ENCODE results near the gene CAMK2G. TPM values are rescaled to one million over a fixed set of nuclear protein-coding genes. Genes with fewer than 3 reads are reported as not detected.

Gene CAMK2G
- total RNA-seq, 2 experiments from 2014 or later: 15.8 to 16.2 TPM

DNA sequence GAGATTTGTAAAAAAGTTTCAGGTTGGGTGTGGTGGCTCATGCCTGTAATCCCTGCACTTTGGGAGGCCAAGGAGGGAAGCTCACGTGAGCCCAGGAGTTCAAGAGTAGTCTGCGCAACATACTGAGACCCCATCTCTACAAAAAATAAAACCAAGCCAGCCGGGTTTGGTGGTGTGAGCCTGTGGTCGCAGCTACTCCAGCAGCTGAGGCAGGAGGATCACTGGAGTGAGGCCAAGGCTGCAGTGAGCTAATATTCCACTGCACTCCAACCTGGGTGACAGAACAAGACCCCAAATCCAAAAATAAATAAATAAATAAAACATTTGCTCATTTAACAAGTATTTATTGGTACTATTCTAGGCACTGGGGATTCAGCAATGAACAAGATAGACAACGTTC is 94.1 kb downstream of the CAMK2G start:
- CTCF ChIA-PET: interaction anchor here (0.5 to 2.9 kb wide), 3 partner anchors 8 to 24 kb away, joined by 3 to 13 read pairs (median 4); a partner anchor contains a TSS
- POLR2A ChIA-PET: interaction anchor here (0.5 to 2.0 kb wide), 4 partner anchors 8 to 35 kb away, joined by 3 to 20 read pairs (median 4); a partner anchor contains a TSS

DNA sequence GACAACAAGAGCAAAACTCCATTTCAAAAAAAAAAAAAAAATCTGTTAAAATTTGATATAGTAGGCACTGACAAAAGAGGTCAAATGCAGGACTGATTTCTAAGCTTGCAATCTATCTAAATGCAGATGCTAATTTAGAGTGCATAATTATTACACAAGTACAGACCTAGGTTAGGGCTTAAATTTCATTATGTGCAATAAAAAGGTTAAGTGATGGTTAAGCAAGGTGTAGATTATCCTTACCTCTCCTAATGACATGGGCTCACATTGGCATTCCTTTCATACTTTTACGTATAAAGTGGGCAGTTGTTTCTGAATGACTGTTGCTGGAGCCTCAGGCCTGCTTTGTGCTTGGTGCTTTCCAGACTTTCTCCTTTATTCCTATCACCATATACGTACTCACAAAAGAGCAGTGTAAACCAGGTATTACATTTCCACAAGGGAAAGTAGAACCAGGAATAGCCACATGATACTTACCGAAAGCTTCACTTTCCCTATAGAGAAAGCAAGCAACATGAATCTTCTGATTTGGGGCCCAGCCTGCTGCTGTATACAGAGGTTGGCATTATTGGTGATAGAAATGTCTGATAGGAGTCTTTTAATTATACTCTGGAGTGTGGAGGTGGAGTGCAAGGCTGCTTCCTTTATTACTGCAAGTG is 94.7 kb downstream of the CAMK2G start:
- POLR2A ChIA-PET: interaction anchor here (0.6 to 1.3 kb wide), 3 partner anchors 12 to 35 kb away, joined by 3 to 8 read pairs (median 4); no protein-coding TSS in a partner anchor

DNA sequence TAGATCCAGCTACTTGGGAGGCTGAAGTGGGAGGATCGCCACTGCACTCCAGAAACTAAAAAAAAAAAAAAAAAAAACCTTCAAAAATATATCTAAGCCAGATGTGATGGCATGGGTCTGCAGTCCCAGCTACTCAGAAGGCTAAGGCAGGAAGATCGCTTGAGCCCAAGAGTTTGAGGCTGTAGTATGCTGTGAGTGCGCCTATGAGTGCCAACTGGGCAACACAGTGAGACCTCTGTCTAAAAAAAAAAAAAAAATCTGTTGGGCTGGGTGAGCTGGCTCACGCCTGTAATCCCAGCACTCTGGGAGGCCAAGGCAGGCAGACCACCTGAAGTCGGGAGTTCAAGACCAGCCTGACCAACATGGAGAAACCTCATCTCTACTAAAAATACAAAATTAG is 95.3 kb downstream of the CAMK2G start:
- POLR2A ChIA-PET: no interaction called here
- CTCF ChIA-PET: interaction anchor here (0.7 to 1.3 kb wide), 2 partner anchors 11 to 82 kb away, joined by 3 read pairs; no protein-coding TSS in a partner anchor

More for the DNA sequence above, 94.7 kb downstream of the CAMK2G start:
- CTCF ChIA-PET: interaction anchor here (1.7 kb wide), 1 partner anchor 13 kb away, joined by 4 read pairs; no protein-coding TSS in a partner anchor

DNA sequence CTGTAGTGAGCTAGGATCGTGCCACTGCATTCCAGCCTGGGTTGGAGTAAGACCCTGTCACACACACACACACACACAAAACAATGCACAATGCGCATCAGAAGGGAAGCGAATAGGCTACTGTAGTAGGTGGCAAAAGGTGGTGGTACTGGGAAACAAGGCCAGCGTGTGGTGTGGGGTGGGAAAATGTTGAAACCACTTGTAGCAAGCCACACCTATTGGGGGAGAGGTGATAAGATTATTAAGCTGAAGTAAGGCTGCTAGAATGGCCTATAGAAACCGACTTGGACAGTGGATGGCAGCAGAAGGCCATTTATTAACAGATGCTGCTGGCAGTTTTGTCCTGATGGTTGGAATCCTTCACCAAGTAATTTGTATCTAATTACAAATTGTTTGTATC is 99.7 kb downstream of the CAMK2G start:
- ChIA-PET CTCF (interaction anchor here (1.7 kb wide), 1 partner anchor 19 kb away, joined by 4 read pairs; no protein-coding TSS in a partner anchor), POLR2A (interaction anchor here (0.9 kb wide), 1 partner anchor 36 kb away, joined by 3 read pairs; no protein-coding TSS in a partner anchor)

DNA sequence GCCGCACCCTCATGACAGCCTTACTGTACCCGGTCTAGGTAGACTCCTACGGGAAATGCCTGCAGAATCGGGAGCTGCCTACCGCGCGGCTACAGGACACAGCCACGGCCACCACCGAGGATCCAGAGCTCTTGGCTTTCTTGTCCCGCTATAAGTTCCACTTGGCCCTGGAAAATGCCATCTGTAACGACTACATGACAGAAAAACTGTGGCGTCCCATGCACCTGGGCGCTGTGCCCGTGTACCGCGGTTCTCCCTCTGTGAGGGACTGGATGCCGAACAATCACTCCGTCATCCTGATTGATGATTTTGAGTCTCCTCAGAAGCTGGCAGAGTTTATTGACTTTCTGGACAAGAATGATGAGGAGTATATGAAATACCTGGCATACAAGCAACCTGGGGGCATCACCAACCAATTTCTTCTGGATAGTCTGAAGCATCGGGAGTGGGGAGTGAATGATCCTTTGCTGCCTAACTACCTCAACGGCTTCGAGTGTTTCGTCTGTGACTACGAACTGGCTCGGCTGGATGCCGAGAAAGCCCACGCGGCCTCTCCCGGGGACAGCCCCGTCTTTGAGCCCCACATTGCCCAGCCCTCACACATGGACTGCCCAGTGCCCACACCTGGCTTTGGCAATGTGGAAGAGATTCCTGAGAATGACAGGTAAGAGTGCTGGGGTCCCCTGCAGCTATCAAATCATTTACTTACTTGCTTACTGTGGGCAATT is 101.0 kb downstream of the CAMK2G start:
- POLR2A ChIA-PET: interaction anchor here (0.6 to 3.0 kb wide), 7 partner anchors 8 to 37 kb away, joined by 3 to 20 read pairs (median 7); partner anchors contain the start of genes CHCHD1, SEC24C and ZSWIM8

DNA sequence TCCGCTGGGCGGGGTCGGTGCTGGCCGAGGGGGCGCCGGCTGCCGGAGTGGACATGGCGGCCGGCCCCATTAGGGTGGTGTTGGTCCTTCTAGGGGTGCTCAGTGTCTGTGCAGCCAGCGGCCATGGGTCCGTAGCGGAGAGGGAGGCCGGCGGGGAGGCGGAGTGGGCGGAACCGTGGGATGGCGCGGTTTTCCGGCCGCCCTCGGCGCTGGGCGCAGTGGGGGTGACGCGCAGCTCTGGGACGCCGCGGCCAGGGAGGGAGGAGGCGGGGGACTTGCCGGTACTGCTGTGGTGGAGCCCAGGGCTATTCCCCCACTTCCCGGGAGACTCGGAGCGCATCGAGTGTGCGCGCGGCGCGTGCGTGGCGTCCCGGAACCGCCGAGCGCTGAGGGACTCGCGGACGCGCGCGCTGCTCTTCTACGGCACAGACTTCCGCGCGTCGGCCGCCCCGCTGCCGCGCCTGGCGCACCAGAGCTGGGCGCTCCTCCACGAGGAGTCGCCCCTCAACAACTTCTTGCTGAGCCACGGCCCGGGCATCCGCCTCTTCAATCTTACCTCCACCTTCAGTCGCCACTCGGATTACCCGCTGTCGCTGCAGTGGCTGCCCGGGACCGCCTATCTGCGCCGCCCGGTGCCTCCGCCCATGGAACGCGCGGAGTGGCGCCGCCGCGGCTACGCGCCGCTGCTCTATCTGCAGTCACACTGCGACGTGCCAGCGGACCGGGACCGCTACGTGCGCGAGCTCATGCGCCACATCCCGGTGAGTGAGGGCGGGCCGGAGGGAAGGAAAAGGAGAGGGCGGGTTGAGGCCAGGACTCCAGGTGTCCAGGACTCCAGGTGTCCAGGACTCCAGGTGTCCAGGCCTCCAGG is 101.8 kb downstream of the CAMK2G start:
- ChIA-PET CTCF (interaction anchor here (1.6 to 2.3 kb wide), 5 partner anchors 9 to 22 kb away, joined by 3 to 13 read pairs (median 4); partner anchors contain the start of genes CHCHD1 and ZSWIM8), POLR2A (interaction anchor here (0.8 to 3.0 kb wide), 10 partner anchors 9 to 42 kb away, joined by 3 to 20 read pairs (median 6); partner anchors contain the start of genes CHCHD1, SEC24C and ZSWIM8)

More for the DNA sequence above, 101.0 kb downstream of the CAMK2G start:
- CTCF ChIA-PET: interaction anchor here (1.6 to 2.3 kb wide), 5 partner anchors 8 to 21 kb away, joined by 3 to 13 read pairs (median 4); partner anchors contain the start of genes CHCHD1 and ZSWIM8

DNA sequence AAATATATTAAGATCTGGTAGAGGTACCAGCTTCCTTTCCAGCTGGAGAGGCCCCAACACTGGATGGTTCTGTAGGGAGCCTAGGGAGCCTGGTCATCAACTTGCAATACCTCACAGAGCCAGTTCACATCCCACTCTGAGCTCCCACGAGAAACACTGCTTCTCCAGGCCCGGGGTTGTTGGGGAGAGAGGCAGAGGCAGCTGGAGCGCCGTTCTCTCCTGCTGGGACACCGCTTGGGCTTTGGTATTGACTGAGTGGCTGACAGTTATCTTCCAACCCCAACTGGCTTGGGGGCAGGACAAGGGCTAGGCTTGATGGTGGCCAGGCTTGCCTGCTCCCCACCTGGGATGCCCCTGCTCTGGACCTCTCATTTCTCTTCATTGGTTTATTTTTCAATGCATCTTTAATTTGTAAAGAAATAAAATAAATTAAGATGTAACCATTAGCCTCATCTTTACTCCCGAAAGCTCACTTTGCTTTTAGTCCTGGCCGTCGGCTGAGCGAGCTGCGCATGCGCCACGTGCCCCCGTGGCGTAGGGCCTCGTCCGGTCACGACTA is 102.6 kb downstream of the CAMK2G start:
- POLR2A ChIA-PET: interaction anchor here (0.8 to 3.0 kb wide), 6 partner anchors 9 to 41 kb away, joined by 3 to 20 read pairs (median 6); partner anchors contain the start of genes CHCHD1 and SEC24C
- CTCF ChIA-PET: interaction anchor here (1.7 to 2.3 kb wide), 3 partner anchors 10 to 23 kb away, joined by 3 to 13 read pairs (median 5); partner anchors contain the start of gene CHCHD1

DNA sequence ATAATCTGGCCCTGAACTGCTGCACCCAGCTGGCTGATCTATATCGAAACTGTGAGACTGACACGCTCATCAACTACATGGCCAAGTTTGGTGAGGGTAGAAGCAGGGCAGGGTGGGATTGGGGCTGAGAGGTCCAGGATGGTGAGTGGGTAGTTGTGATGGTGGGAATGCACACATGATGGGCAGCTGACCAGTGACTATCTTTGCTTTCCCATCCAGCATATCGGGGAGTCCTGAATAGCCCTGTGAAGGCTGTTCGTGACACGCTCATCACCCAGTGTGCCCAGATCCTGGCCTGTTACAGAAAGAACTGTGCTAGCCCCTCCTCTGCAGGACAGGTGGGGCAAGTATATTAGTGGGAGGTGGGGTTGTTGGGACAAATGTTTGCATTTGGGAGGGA is 105.0 kb downstream of the CAMK2G start:
- ChIA-PET POLR2A (no interaction called here), CTCF (interaction anchor here (0.5 to 1.4 kb wide), 3 partner anchors 11 to 27 kb away, joined by 5 to 9 read pairs (median 5); no protein-coding TSS in a partner anchor)

DNA sequence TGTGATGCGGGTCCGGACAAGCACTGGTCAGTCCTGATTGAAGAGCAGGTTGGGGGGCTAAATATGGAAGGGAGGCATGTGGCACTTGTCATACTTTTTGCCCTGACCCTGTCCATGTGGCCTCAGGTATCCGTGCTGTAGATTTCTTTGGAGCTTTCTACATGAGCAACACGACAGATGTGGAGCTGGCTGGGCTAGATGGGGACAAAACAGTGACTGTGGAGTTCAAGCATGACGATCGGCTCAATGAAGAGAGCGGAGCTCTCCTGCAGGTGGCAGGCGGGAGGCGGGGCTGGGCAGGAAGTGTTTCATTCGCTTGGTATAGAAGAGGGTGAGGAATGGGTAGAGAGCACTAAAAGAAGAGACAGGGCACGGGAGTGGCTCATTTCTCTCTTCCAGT is 105.5 kb downstream of the CAMK2G start:
- ChIA-PET POLR2A (no interaction called here), CTCF (interaction anchor here (1.2 to 1.4 kb wide), 3 partner anchors 10 to 24 kb away, joined by 3 to 9 read pairs (median 5); partner anchors contain the start of gene SEC24C)

DNA sequence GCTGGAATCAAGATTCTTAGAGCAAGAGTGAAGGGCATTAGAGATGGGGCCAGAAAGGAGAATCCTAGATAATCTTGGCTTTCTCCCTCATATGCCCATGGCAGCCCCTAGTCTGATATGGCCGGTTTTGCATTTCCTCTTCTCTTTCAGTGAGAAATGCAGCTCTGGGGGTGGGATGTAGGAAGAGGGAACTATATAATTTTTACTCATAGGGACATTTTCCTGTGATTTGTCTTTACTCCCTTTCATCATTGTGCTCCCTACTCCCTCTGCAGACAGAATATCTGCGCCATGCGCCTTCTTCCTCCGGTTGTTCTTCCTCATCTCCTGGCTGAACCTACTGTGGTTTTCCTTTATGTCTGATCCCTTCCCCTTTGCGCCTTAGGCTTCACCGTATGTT is 109.3 kb downstream of the CAMK2G start:
- POLR2A ChIA-PET: no interaction called here

DNA sequence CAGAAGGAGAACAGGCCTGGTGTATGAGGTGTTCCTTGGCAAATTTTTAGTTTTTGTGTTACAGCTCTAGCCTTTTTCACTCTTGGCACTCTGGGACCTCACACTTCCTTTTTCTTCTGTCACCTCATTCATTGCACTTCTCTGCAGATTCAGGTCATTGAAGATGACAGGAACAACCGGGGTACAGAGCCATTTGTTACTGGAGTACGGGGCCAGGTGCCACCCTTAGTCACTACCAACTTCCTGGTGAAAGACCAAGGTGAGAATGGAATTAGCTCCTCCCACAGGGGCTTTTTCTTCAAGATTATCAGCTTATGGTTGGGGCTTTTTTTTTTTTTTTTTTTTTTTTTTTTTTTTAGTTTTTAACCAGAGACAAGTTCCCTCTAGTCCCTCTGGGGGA is 111.0 kb downstream of the CAMK2G start:
- POLR2A ChIA-PET: interaction anchor here (0.6 to 2.4 kb wide), 4 partner anchors 10 to 31 kb away, joined by 3 to 10 read pairs (median 6); partner anchors contain the start of gene CHCHD1
- CTCF ChIA-PET: interaction anchor here (0.7 to 1.2 kb wide), 2 partner anchors 16 to 71 kb away, joined by 3 to 4 read pairs; no protein-coding TSS in a partner anchor

More for the DNA sequence above, 109.3 kb downstream of the CAMK2G start:
- CTCF ChIA-PET: no interaction called here

DNA sequence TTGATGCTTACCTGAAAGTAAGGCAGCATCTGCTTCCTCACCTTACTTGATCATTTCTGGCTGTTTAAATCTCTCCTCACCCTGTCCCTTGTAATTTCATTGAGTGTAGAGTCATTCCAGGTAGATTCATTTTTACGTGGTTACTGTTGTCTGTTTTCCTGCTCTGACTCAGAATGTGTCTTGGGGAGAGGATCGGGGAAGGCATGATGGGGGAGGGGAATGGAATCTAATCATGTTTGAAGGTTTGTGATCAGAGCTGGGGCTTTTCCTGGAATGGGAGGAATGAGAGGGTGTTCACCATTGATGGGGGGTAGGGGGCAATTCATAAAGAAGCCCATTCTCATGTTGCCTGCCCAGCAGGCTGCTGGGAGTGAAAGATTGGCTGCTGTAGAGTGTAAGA is 111.4 kb downstream of the CAMK2G start:
- CTCF ChIA-PET: no interaction called here
- POLR2A ChIA-PET: interaction anchor here (0.6 to 2.4 kb wide), 4 partner anchors 10 to 32 kb away, joined by 3 to 10 read pairs (median 6); partner anchors contain the start of gene CHCHD1

Other genes with a start within 250 kb of the CAMK2G start
- not detected for gene MYOZ1, start 233.1 kb downstream of the CAMK2G start, total RNA-seq
- not detected for gene SYNPO2L, start 218.5 kb downstream of the CAMK2G start, total RNA-seq
- gene AGAP5, start 176.4 kb downstream of the CAMK2G start, total RNA-seq: 1 to 10 TPM; 7.5 to 8.6 TPM
- 10 to 100 TPM; 89.0 to 89.9 TPM for gene SEC24C, start 130.2 kb downstream of the CAMK2G start, total RNA-seq
- gene CHCHD1, start 92.5 kb downstream of the CAMK2G start, total RNA-seq: 10 to 100 TPM; 34.9 to 36.2 TPM
- gene ZSWIM8, start 88.9 kb downstream of the CAMK2G start, total RNA-seq: 10 to 100 TPM; 45.9 to 50.5 TPM
- 10 to 100 TPM; 38.5 to 41.6 TPM for gene NDST2, start 63.0 kb downstream of the CAMK2G start, total RNA-seq
- gene PLAU, start 36.6 kb upstream of the CAMK2G start, total RNA-seq: under 1 TPM; 0.25 to 0.38 TPM
- gene VCL, start 123.6 kb upstream of the CAMK2G start, total RNA-seq: 10 to 100 TPM; 25.4 to 25.9 TPM

All from activated CD8-positive, alpha-beta memory T cell treated with anti-CD3 and anti-CD28 coated beads for 36 hours (primary cell).